H54 (cell line): Measurements from ENCODE around the gene SUGT1.
"Not testable (repeated sequence)": the region's sequence is repeated elsewhere in the genome, so short reads cannot be mapped to it uniquely, and the experiment has no call there.

ENCODE experiments used
- DNase-seq: peaks from one replicate; pipeline ENCODE4 v3.0.0; 2011; ENCODE audit warnings: low spot score, mixed read lengths; ENCODE audit not compliant: insufficient read length
- FAIRE-seq: peaks from 3 replicates; lab custom pipeline; 2011; peaks lifted over from hg19 to GRCh38; lab: Jason Lieb, UNC
- POLR2A ChIP-seq: IDR thresholded peaks from 2 replicates; pipeline ENCODE4 v1.6.1; 2011; ENCODE audit warnings: low read depth, mild to moderate bottlenecking, low read length

The SUGT1 gene

DNA sequence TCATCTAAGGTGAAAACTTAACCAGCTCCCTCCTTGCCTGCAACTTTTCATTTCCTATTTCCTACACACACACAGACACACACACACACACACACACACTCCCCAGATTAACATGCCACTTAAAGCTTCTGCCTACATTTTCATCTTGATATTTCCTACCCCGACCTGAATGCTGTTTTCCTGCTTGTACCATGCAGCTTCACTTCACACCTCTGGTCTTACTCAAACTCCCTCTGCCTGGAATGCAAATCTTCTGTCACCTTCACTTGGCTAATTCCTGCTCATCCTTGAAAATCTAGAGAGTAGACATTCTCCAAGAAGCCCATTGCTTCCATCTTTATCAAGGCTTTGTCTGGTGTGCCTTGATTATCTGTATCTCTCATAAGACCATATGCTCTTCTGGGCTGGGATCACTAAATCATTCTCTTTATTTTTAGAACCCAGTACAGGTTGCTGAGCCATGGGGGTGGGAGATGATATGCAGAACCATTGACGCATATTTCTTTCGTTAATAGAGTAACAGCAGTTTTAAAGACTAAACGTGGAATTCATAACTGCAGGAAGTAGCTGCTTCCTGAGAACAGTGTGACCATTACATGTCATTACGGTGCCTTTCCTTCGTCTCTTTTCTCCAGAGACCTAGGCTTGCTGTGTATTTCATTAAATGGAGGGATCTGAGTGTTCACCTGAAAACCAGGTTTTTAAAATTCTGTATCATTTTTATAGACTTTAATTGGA, 49.3 kb downstream of the SUGT1 start:
- TF ChIP-seq POLR2A = no peak
- DNase-seq (no peak), FAIRE-seq (no peak)

- DNase-seq = no peak
- FAIRE-seq = no peak
- no peak for TF ChIP-seq POLR2A
These were observed 50.8 kb downstream of the SUGT1 start for GRCh38 chr13:52703482-52703881.

GRCh38 chr13:52706081-52706480, 53.4 kb downstream of the SUGT1 start:
- no peak for FAIRE-seq
- TF ChIP-seq POLR2A = no peak
- DNase-seq = no peak

- no peak for TF ChIP-seq POLR2A
- FAIRE-seq (no peak), DNase-seq (no peak)
These were observed 54.7 kb downstream of the SUGT1 start for GRCh38 chr13:52707375-52707774.

GRCh38 chr13:52708266-52708665, 55.6 kb downstream of the SUGT1 start:
- FAIRE-seq, DNase-seq: not testable (repeated sequence)

DNA sequence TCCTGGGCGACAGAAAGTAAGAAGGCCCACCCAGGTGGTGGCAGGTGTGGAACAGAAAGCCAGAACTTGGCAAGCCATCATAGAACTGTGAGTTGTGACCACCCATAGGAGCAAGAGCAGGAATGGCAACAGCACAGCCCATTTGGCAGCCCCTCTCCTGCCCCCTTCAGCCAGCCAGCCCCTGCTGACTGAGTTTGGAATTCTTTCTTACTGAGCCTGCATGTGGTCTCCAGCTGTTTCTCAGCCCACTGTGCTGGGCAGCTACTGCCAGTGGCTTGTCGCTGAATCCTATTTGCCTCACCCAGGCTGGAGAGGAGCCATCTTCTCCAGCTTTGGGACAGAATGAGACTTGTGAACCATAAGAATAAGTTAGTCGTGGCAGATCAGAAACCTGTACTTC, 58.6 kb downstream of the SUGT1 start:
- no peak for DNase-seq
- no peak for FAIRE-seq
- TF ChIP-seq POLR2A = no peak

DNA sequence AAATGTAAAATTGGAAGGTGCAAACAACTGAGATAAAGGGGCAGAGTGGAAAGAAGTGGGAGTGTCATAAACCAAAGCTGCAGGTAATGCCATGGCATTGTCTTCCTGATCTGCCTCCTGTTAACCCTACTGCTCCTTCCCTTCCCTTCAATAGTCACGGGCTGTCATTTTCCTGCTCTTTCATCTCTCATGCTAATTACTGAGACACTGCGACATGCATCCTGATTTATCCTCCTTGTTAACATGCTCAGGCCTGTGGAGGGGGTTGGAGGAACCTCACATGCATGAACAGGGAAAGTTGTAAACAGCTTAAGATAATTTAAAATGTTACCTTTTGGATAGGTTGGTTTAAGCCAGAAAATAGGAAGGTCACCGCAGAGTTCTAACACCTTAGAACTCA, 59.7 kb downstream of the SUGT1 start:
- no peak for DNase-seq
- no peak for FAIRE-seq
- no peak for TF ChIP-seq POLR2A

GRCh38 chr13:52713894-52714293, 61.3 kb downstream of the SUGT1 start:
- FAIRE-seq (no peak), DNase-seq (no peak)
- no peak for TF ChIP-seq POLR2A

GRCh38 chr13:52720904-52721303, 68.3 kb downstream of the SUGT1 start:
- not testable (repeated sequence) for FAIRE-seq, DNase-seq

- not testable (repeated sequence) for FAIRE-seq, DNase-seq
These were observed 68.7 kb downstream of the SUGT1 start for GRCh38 chr13:52721356-52721755.

DNA sequence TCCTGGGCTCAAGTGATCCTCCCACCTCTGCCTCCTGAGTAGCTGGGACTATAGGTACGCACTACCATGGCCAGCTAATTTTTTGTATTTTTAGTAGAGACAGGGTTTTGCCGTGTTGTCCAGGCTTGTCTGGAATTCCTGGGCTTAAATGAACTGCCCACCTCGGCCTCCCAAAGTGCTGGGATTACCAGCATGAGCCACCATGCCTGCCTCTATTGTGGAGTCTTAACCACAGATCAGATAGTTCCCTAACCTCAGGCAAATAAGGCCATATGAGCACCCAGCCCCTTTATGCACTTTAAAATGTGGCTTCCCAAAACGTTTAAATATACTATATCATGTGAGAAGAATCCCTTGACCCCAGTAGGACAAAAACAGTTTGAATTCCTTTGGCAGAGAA, 70.5 kb downstream of the SUGT1 start:
- no peak for TF ChIP-seq POLR2A
- FAIRE-seq (no peak), DNase-seq (no peak)

GRCh38 chr13:52725302-52725701, 72.7 kb downstream of the SUGT1 start:
- TF ChIP-seq POLR2A = no peak
- no peak for FAIRE-seq
- DNase-seq = no peak

DNA sequence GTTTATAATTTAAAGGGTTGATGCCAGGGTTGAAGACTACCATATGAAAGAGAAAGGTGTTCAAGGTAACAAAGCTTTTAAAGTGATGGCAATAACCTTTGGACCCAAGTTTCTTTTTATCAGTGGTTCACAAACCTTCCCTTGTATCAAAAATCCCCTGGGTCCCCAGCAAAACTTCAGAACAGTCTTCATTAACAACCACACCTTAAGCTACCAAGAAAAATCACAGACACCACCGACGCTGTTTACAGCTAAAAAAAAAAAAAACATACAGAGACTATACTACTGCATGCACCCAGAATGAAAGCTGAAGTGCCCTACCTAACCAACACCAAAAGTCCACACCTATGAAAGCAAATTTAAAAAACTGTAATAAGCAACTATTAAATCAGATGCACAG, 73.6 kb downstream of the SUGT1 start:
- no peak for FAIRE-seq
- no peak for TF ChIP-seq POLR2A
- DNase-seq = no peak

GRCh38 chr13:52734075-52734623, 81.5 kb downstream of the SUGT1 start:
- TF ChIP-seq POLR2A = no peak
- no peak for FAIRE-seq
- DNase-seq = no peak

DNA sequence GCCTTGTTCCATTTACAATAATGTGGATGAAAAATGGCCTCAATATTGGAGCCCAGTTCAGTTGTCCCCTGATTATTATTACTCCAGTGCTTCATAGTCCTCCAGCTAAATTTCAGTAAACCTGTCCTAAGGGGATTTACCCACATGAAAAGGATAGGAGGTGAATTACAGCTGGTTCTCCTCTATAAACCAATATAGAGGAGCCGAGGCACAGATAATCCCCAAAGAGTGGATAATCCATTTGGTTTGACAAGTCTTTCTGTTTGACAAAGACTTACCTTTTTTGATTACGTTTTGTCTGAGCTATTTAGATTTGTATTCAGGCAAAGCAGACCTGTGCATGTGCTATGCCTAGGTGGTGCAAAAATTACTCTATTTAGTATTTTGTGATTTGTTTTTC, 84.3 kb downstream of the SUGT1 start:
- FAIRE-seq (no peak), DNase-seq (no peak)
- no peak for TF ChIP-seq POLR2A

GRCh38 chr13:52737451-52737850, 84.8 kb downstream of the SUGT1 start:
- no peak for FAIRE-seq
- no peak for TF ChIP-seq POLR2A

More at GRCh38 chr13:52737451-52737850, 84.8 kb downstream of the SUGT1 start:
- DNase-seq = no peak
